ENCODE results near the gene QARS1. TPM values are rescaled to one million over a fixed set of nuclear protein-coding genes. Genes with fewer than 3 reads are reported as not detected.

QARS1 gene
- total and polyA plus RNA-seq, 10 donors, result 174 to 329 (median 221) TPM

DNA sequence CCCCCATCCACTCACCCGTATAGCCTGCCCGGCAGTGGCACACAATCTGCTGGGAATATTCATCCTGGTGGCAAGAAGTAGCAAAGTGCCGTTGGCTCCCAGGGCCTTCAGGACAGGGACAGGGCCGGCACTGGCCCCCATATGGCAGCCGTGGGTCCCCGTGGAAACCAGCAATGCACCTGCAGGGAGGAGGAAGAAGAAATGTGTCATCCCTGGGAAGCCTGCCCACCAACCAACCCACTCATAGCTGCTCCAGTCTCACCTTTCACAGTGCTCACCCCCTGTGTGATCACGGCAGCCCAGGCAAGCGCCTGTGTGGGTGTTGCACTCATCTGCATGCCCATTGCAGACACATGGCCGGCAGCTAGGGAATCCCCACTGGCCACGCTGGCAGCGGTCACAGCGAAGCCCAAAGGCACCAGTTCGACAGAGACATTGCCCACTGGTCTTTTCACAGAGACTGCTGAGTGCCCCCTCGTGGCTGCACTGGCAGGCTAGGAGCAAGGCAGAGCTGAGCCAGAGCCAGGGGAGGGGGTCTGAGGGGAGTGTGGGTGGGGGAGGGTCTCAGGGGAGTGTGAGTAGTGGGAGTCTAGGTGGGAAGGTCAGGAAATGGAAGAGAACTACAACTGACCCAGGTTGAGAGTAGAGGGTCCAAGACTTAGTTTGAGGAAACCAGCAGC is 20.6 kb upstream of the QARS1 start:
- TF ChIP-seq POLR2A (IDR thresholded peaks at IDR 0.05) (no peak), POLR2AphosphoS5 (IDR thresholded peaks at IDR 0.05) (no peak)
- TF ChIP-seq, protein P1, sequence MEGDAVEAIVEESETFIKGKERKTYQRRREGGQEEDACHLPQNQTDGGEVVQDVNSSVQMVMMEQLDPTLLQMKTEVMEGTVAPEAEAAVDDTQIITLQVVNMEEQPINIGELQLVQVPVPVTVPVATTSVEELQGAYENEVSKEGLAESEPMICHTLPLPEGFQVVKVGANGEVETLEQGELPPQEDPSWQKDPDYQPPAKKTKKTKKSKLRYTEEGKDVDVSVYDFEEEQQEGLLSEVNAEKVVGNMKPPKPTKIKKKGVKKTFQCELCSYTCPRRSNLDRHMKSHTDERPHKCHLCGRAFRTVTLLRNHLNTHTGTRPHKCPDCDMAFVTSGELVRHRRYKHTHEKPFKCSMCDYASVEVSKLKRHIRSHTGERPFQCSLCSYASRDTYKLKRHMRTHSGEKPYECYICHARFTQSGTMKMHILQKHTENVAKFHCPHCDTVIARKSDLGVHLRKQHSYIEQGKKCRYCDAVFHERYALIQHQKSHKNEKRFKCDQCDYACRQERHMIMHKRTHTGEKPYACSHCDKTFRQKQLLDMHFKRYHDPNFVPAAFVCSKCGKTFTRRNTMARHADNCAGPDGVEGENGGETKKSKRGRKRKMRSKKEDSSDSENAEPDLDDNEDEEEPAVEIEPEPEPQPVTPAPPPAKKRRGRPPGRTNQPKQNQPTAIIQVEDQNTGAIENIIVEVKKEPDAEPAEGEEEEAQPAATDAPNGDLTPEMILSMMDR (IDR thresholded peaks at IDR 0.05 in 8 of 11, conservative IDR thresholded peaks at IDR 0.05 in 3 of 11), result no peak
- DNase-seq, result no peak
- intact Hi-C loops (cut with DNase I; ENCODE audit: low total_unique reads), result no loop called here
- Histone ChIP-seq H3K36me3 (peaks cover 0 to 89% (median 38%) of the 10 kb centered on the region in 6 donors), H3K27ac (no peak overlapping the region), H3K9me3 (no peaks in the 10 kb centered on the region), H3K4me3 (no peak overlapping the region), H3K4me1 (peaks cover 0 to 17% (median 9%) of the 10 kb centered on the region in 6 donors), H3K27me3 (replicated peaks in 1 of 7) (no peaks in the 10 kb centered on the region)
- WGBS, 5 donors, result 78 to 83% (median 80%) methylated on average over 14 of the region's 14 CpGs

DNA sequence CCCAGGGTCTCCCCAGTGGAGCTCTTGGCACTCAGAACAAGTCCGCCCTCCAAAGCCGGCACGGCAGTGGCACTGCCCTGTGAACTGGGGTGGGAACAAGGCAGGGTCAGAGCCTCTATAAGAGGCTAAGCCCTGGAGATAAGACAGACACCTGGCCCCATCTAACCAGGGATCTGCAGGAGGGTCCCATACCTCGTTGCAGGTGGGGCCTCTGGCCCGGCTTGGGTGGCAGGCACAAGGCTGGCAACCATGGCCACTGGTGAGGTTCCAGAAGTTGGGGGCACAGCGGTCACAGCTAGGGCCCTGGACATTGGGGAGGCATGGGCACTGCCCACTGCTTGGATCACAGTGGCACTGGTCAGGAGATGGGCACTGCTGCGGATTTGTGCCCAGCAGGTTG is 19.6 kb upstream of the QARS1 start:
- TF ChIP-seq POLR2AphosphoS5 (IDR thresholded peaks at IDR 0.05), result no peak
- TF ChIP-seq, protein P1 (IDR thresholded peaks at IDR 0.05 in 8 of 11, conservative IDR thresholded peaks at IDR 0.05 in 3 of 11), result no peak
- TF ChIP-seq POLR2A (IDR thresholded peaks at IDR 0.05), result no peak
- no peak for DNase-seq

DNA sequence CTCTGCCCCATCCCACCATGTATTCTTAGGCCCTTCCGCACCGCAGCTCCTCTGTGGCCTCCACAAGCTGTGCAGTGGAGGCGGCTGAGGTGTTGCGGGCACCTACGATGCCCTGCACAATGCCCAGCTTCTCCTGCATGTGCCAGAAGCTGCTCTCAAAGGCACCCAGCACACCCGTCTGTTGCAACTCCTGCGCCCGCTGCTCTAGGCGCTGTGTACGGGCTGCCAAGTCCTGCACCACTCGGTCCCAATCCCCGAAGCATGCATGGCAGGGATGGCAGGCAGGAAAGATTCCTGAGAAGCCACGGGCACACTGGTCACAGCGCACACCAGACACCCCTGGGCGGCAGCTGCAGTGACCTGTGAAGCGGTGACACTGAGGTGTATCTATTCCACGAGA is 19.1 kb upstream of the QARS1 start:
- 93 to 96% (median 95%) methylated on average over 8 to 17 of the region's 17 CpGs for WGBS, 5 donors
- Histone ChIP-seq H3K4me3 (no peak overlapping the region), H3K9me3 (no peaks in the 10 kb centered on the region), H3K4me1 (peaks cover 13 to 25% (median 22%) of the 10 kb centered on the region in 6 donors), H3K36me3 (peaks cover 0 to 79% (median 41%) of the 10 kb centered on the region in 6 donors), H3K27me3 (replicated peaks in 1 of 7) (no peaks in the 10 kb centered on the region), H3K27ac (no peak overlapping the region)
- intact Hi-C loops (cut with DNase I; ENCODE audit: low total_unique reads), result no loop called here
- TF ChIP-seq POLR2AphosphoS5 (IDR thresholded peaks at IDR 0.05), result no peak
- no peak for TF ChIP-seq POLR2A (IDR thresholded peaks at IDR 0.05)
- no peak for DNase-seq

More for the DNA sequence above, 19.6 kb upstream of the QARS1 start:
- Histone ChIP-seq H3K4me3 (no peak overlapping the region), H3K4me1 (peaks cover 9 to 20% (median 17%) of the 10 kb centered on the region in 6 donors), H3K27ac (no peak overlapping the region), H3K9me3 (no peaks in the 10 kb centered on the region), H3K36me3 (peaks cover 0 to 79% (median 38%) of the 10 kb centered on the region in 6 donors), H3K27me3 (replicated peaks in 1 of 7) (no peaks in the 10 kb centered on the region)
- intact Hi-C loops (cut with DNase I; ENCODE audit: low total_unique reads), result no loop called here
- WGBS, 5 donors, result 88 to 94% (median 91%) methylated on average over 3 to 7 of the region's 7 CpGs

DNA sequence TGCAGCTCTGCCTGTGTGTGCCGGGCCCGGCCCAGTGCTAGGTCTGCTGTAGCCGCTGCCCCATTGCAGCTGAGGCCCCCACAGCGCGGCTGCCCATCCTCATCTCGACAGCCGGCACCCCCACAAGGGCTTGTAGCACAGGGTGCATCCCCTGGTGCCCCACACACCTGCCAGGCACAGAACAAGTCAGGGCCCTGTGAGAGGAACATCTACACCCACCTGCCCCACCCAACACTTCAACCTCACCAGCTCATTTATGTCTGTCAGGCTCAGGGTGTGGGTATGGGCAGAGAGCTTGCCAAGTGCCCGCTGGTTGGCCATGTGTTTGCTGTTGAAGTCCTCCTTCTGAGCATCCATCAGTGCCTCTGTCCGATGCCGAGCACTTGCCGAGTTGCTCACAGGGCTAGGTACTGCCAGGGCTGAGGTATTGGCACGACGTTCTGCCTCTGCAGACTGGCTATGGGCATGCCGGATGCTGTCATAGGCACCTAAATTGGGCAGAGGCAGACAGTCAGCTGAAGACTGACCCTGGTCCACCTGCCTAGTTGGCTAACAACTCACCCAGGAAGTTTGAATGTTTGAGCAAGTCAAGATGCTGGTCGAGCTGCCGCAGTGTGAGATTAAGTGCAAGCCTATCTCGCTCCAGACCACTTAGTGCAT is 18.5 kb upstream of the QARS1 start:
- Histone ChIP-seq H3K27ac (no peak overlapping the region), H3K4me1 (peaks cover 13 to 32% (median 26%) of the 10 kb centered on the region in 6 donors), H3K4me3 (no peak overlapping the region), H3K9me3 (no peaks in the 10 kb centered on the region), H3K36me3 (peaks cover 0 to 79% (median 47%) of the 10 kb centered on the region in 6 donors), H3K27me3 (replicated peaks in 1 of 7) (no peaks in the 10 kb centered on the region)
- TF ChIP-seq POLR2A (IDR thresholded peaks at IDR 0.05) (no peak), POLR2AphosphoS5 (IDR thresholded peaks at IDR 0.05) (peak in 2 of 3 donors; percentile 11 to 21)
- no peak for DNase-seq
- 89 to 97% (median 94%) methylated on average over 10 to 17 of the region's 17 CpGs for WGBS, 5 donors
- intact Hi-C loops (cut with DNase I; ENCODE audit: low total_unique reads), result no loop called here

DNA sequence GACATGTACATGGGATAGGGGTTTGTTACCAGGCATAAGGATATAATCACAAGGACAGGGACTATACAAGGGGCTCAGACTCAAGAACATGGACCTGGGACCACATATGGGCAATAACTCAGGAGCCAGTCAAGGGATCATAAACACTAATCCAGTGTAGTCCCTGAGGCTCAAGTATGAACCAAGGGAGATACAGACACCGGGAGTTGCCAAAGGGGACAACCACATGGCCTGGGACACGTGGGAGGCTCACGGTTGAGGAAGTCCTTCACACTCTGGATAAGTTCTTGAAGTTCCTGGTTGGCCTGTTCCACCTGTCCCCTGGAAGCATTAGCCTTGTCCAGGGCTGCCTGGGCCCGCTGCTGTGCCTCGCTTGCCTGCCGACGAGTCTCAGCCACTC is 17.9 kb upstream of the QARS1 start:
- Histone ChIP-seq H3K27me3 (replicated peaks in 1 of 7) (no peaks in the 10 kb centered on the region), H3K4me3 (no peak overlapping the region), H3K4me1 (peaks cover 13 to 38% (median 27%) of the 10 kb centered on the region in 6 donors), H3K36me3 (peaks cover under 1 to 79% (median 53%) of the 10 kb centered on the region in 6 donors), H3K27ac (no peak overlapping the region), H3K9me3 (no peaks in the 10 kb centered on the region)
- no peak for DNase-seq
- WGBS, 5 donors, result 80 to 92% (median 90%) methylated on average over 7 of the region's 7 CpGs
- TF ChIP-seq POLR2AphosphoS5 (IDR thresholded peaks at IDR 0.05), result no peak
- TF ChIP-seq POLR2A (IDR thresholded peaks at IDR 0.05), result no peak
- TF ChIP-seq, protein P1 (IDR thresholded peaks at IDR 0.05 in 8 of 11, conservative IDR thresholded peaks at IDR 0.05 in 3 of 11), result no peak
- intact Hi-C loops (cut with DNase I; ENCODE audit: low total_unique reads), result no loop called here
